GM18502 (cell line): ENCODE data around the gene ELMOD3.
"Not testable (repeated sequence)": the region's sequence is repeated elsewhere in the genome, so short reads cannot be mapped to it uniquely, and the experiment has no call there.

ENCODE experiments used
- ATAC-seq: cut with Tn5 transposase; IDR thresholded peaks from one replicate; pipeline ENCODE4 v1.9.1; 2021; ENCODE audit warnings: mild to moderate bottlenecking; ENCODE audit not compliant: unreplicated experiment, poor library complexity

ELMOD3 gene

GRCh38 chr2:85327822-85328617 is 26.5 kb upstream of the ELMOD3 start, which contains the start of gene TGOLN2:
Gene TGOLN2, minus strand, starts transcription at chr2:85327989. Its CDS starts 27 bp downstream, at chr2:85327962.
- ATAC-seq, result peak; percentile 88

DNA sequence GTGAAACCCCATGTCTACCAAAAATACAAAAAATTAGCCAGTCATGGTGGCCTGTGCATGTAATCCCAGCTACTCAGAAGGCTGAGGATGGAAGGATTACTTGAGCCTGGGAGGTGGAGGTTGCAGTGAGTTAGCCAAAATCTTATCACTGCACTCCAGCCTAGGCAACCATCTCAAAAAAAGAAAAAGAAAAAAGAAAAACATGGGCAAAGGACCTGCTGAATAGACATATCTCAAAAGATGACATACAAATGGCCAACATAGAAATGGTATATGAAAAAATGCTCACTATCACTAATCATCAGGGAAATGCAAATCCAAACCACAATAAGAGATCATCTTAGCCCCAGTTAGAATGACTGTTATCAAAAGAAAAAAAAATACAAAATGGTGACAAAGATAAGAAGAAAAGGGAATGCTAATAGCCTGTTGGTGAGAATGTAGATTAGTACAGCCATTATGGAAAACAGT is 25.4 kb upstream of the ELMOD3 start:
- ATAC-seq, result no peak

DNA sequence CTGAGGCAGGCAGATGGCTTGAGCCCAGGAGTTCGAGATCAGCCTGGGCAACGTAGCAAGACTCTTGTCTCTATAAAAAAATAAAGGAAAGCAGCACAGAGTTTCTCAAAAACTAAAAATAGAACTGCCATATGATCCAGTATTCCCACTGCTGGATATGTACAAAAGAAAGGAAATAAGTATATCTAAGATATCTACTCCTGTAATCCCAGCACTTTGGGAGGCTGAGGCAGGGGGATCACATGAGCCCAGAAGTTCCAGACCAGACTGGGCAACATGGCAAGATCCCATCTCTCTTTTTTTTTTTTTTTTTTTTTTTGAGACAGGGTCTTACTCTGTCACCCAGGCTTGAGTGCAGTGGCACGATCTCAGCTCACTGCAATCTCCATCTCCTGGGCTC is 24.9 kb upstream of the ELMOD3 start:
- not testable (repeated sequence) for ATAC-seq

DNA sequence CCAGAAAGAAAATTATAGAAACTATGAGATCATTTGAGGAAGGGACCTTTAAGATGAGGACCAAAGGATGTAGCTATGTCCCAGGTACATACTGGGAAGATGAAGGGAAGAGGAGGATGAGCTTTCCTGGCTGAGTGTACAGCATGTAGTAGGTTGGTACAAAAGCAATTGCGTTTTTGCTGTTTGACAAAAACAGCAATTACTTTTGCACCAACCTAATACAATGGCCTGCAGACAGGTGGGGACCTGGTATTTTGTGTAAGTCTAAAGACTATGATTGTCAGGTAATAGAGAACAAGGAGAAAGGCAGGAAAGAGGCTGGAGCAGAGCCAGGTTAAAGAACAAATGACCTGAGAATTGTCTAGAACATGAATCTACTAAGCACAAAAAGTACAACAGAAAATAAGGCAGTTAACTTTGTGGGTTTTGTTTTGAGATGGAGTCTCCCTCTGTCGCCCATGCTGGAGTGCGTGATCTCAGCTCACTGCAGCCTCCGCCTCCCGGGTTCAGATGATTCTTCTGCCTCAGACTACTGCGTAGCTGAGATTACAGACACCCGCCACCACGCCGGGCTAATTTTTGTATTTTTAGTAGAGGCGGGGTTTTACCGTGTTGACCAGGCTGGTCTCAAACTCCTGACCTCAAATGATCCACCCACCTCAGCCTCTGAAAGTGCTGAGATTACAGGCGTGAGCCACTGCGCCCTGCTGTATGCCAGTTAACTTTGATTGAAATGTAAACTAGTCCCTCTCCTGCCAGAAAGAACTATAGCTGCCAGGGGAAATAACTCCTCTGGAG is 23.5 kb upstream of the ELMOD3 start:
- no peak for ATAC-seq

DNA sequence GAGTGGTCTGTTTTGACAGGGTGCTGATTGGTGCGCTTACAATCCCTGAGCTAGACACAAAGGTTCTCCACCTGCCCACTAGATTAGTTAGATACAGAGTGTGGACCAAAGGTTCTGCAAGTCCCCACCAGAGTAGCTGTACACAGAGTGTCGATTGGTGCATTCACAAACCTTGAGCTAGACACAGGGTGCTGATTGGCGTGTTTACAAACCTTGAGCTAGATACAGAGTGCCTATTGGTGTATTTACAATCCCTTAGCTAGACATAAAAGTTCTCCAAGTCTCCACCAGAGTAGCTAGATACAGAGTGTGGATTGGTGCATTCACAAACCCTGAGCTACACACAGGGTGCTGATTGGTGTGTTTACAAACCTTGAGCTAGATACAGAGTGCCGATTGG is 20.7 kb upstream of the ELMOD3 start:
- ATAC-seq, result not testable (repeated sequence)

- no peak for ATAC-seq
These were observed 19.6 kb upstream of the ELMOD3 start for GRCh38 chr2:85334928-85335327.

DNA sequence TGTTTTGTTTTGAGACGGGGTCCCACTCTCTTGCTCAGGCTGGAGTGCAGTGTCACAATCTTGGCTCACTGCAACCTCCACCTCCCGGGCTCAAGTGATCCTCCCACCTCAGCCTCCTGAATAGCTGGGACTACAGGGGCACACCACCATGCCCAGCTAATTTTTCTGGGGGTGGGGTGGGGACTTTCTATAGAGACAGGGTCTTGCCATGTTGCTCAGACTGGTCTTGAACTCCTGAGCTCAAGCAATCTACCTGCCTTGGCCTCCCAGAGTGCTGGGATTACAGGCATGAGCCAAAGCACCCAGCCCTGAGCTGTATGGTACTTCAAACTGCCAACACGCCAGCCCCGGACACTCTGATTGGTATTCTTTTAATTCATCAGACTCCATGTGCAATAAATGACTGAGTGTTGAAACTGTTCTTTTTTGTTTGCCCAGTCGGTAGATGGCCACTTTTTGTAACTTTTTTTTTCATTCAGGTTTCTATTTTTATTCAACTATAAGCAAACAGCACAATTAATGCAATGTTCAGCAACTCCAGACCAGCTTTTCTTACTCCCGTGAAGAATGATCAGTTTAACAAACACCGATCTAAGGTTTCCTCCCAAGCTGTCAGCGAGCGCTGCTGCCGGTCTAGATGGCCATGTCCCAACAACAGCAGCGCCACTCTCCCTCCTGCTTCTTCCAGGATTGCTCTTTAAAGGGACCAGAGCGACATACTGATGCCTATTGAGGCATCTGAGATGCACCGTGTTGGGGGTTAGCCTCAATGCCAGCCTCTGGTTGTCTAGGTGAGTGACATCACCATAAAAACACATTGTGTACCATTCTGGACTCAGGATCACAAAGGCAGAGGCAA is 14.3 kb upstream of the ELMOD3 start:
- no peak for ATAC-seq

GRCh38 chr2:85341269-85342029 is 13.1 kb upstream of the ELMOD3 start:
- ATAC-seq, result no peak

- ATAC-seq, result no peak
These were observed 12.4 kb upstream of the ELMOD3 start for GRCh38 chr2:85342156-85342555.

DNA sequence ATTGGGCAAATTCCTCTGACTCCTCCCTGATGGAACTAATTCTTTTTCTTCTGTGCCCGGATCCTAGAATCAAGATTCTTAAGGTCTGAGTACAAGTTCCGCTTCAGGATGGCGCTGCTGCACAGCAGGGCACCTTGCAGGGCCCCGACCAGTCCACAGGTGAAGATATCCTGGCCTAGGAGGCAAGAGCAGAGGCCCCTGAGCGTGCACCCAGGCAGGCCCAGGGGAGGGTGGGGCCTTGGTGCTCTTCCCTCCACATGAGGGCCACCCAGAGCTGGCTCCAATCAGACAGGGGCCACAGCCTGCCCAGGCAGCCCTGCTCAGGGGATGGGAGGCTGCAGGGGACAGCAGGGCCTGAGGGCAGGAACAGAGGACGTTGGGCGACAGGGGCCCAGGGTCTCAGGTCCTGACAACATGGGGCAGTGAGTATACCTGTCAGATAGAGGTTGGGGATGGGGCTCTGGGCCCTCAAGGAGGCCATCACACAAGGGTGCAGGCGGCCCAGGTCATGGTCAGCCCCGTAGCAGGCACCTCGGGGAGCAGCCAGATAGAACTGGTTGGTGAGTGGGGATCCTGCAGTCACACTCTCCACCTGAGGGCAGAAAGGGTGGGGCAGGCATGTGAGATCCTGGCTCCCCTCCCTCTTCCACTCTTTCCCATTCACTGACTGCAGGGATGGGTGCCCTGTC is 11.2 kb upstream of the ELMOD3 start:
- ATAC-seq, result not testable (repeated sequence)

DNA sequence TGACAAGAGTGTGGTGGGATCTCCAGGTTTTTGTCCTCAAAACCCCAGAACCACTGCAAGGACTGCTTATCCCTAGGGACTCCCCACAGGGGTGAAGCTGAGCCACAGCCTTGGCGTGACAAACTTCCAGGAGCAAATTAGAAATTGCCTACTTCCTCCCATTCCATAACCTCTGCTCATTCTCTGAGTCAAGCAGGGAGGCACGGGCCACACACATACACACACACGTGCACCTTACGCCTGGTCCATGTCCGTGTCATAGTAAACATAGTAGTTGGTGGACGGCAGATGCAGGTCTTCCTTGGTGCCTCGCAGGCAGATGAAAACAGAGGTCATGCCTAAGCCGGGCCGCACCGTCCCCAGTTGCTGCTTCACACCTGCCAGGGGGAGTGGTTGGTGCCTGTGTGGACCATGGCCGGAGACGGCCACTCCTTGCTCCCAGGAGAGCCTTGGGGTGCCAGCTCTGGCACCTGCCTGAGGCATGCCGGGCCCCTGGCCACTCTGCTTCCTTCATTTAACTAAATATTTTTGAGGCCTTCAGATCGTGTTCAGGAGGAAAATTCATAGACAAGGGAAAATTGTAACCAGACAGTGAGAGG is 10.1 kb upstream of the ELMOD3 start:
- ATAC-seq, result no peak

- no peak for ATAC-seq
These were observed 7.0 kb upstream of the ELMOD3 start for GRCh38 chr2:85347599-85347998.

DNA sequence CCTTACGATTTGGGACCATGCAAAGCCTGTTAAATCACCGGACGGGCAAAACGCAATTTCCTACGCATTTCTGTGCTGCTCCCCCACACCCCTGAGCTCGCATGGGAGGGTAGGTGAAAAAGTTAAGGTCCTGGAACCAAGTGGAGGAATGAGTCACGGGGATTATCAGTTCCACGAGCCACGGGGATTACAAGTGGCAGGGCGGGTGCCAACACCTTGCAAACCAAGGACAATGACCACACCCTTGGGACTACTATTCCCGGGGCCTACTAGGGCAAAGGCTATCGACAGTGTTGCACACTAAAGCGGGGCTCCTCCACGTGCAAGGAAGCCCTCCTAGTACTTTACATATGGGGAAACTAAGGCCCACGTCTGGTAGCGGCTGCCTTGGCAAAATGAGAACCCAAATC is 688 bp upstream of the ELMOD3 start:
- peak; percentile 23 for ATAC-seq

GRCh38 chr2:85355073-85355410 is 473 bp downstream of the ELMOD3 start:
- ATAC-seq, result peak; percentile 15

GRCh38 chr2:85355521-85355920 is 952 bp downstream of the ELMOD3 start:
- ATAC-seq, result no peak

DNA sequence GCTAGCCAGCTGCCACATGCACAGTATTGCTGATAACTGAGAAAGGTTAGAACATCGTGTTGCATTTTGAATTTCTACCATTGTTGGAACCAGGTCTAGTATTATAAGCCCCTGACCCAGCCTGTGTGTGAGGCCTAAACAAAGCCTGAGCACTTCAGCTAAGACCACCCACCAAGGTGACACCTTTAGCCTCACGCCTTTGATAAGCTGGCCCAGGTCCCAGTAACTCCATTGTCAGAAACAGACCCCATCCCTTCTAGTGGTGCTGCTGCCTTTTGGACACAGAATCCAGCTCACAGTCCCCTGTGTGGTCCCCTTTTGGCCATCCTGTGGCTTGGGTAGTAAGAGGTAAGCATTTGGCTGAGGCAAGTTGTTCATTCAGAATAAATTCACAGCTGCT is 1.6 kb downstream of the ELMOD3 start:
- ATAC-seq, result no peak

- ATAC-seq, result no peak
These were observed 3.2 kb downstream of the ELMOD3 start for GRCh38 chr2:85357736-85358135.

- not testable (repeated sequence) for ATAC-seq
These were observed 8.3 kb downstream of the ELMOD3 start for GRCh38 chr2:85362653-85363387.
